ENCODE results near the gene VWC2L. TPM values are rescaled to one million over a fixed set of nuclear protein-coding genes. Genes with fewer than 3 reads are reported as not detected.

VWC2L gene
- total and polyA plus RNA-seq, 2 donors from 2014 or later, result 0.09 TPM; not detected in 1

DNA sequence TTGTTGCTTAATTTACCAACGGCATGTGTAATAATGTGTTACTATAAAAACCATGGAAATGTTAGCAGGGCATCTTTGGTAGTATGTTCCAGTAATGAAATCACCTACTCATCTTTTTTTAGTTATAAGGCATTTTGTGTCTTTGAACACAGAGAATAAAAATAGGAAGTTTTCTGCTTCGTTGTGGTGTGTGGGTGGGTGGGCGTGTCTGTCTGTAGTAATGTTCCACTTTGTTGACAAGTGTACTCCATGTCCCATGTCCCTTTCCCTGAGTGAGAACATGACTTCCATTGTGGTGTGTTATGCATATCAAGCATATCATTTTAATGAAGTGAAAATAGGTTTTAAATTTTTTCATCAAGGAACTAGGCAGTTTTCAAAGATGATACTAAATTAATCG, 149.3 kb downstream of the VWC2L start:
- no peak for DNase-seq
- no peak for FAIRE-seq
- H3K36me3 ChIP-seq (ENCODE audit: control insufficient read depth in 2 of 3, insufficient read depth in 3 of 3, low read length in 3 of 3), result no peaks in the 10 kb centered on the region
- no peaks in the 10 kb centered on the region for H3K9me3 ChIP-seq (ENCODE audit: control insufficient read depth in 2 of 3, insufficient read depth in 1 of 3, low read length in 3 of 3)
- intact Hi-C loops (cut with DNase I), result no loop called here
- TF ChIP-seq CTCF (IDR thresholded peaks at IDR 0.05; ENCODE audit: borderline replicate concordance, extremely low read depth, insufficient read depth), result no peak
- H3K27me3 ChIP-seq (ENCODE audit: control insufficient read depth, insufficient read depth, low read length), result no peaks in the 10 kb centered on the region
- H3K4me3 ChIP-seq (ENCODE audit: low read length in 3 of 3), result no peak overlapping the region
- no peak overlapping the region for H3K9ac ChIP-seq (ENCODE audit: low read length in 3 of 3)
- H3K4me1 ChIP-seq (ENCODE audit: control insufficient read depth in 2 of 3, insufficient read depth in 2 of 3, low read depth in 1 of 3, low read length in 3 of 3), result no peaks in the 10 kb centered on the region
- H3K27ac ChIP-seq (ENCODE audit: low read depth in 2 of 2, low read length in 2 of 2), result no peak overlapping the region

GRCh38 chr2:214560618-214561190, 149.8 kb downstream of the VWC2L start:
- H3K27me3 ChIP-seq (ENCODE audit: control insufficient read depth, insufficient read depth, low read length), result no peaks in the 10 kb centered on the region
- no peaks in the 10 kb centered on the region for H3K9me3 ChIP-seq (ENCODE audit: control insufficient read depth in 2 of 3, insufficient read depth in 1 of 3, low read length in 3 of 3)
- intact Hi-C loops (cut with DNase I), result no loop called here
- DNase-seq (no peak), FAIRE-seq (no peak)
- no peaks in the 10 kb centered on the region for H3K36me3 ChIP-seq (ENCODE audit: control insufficient read depth in 2 of 3, insufficient read depth in 3 of 3, low read length in 3 of 3)
- no peak for TF ChIP-seq CTCF (IDR thresholded peaks at IDR 0.05; ENCODE audit: borderline replicate concordance, extremely low read depth, insufficient read depth)
- no peak overlapping the region for H3K4me3 ChIP-seq (ENCODE audit: low read length in 3 of 3)
- H3K27ac ChIP-seq (ENCODE audit: low read depth in 2 of 2, low read length in 2 of 2), result no peak overlapping the region
- no peak overlapping the region for H3K9ac ChIP-seq (ENCODE audit: low read length in 3 of 3)
- H3K4me1 ChIP-seq (ENCODE audit: control insufficient read depth in 2 of 3, insufficient read depth in 2 of 3, low read depth in 1 of 3, low read length in 3 of 3), result no peaks in the 10 kb centered on the region

DNA sequence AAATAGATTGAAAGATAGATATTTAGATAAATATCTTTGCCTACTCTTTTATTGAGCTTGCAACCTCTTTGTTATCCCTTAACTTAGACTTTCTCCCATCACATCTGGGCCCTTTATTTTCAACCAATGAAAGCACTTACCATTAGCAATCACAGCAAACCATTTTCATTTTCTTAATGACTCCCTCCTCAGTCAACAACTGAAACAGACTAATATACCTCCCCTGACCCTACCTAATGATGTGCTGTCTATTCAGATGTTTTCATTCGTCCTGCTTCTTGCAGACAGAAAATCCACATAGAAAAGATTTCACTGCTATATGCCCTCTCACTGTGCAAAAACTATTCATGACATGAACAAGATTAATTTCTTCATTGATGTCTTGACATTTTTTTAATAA, 154.4 kb downstream of the VWC2L start:
- no peak overlapping the region for H3K27ac ChIP-seq (ENCODE audit: low read depth in 2 of 2, low read length in 2 of 2)
- H3K4me3 ChIP-seq (ENCODE audit: low read length in 3 of 3), result no peak overlapping the region
- H3K9me3 ChIP-seq (ENCODE audit: control insufficient read depth in 2 of 3, insufficient read depth in 1 of 3, low read length in 3 of 3), result no peaks in the 10 kb centered on the region
- no peaks in the 10 kb centered on the region for H3K27me3 ChIP-seq (ENCODE audit: control insufficient read depth, insufficient read depth, low read length)
- FAIRE-seq, result no peak
- no peaks in the 10 kb centered on the region for H3K36me3 ChIP-seq (ENCODE audit: control insufficient read depth in 2 of 3, insufficient read depth in 3 of 3, low read length in 3 of 3)
- H3K9ac ChIP-seq (ENCODE audit: low read length in 3 of 3), result no peak overlapping the region
- H3K4me1 ChIP-seq (ENCODE audit: control insufficient read depth in 2 of 3, insufficient read depth in 2 of 3, low read depth in 1 of 3, low read length in 3 of 3), result peaks cover 0 to 2% (median 0%) of the 10 kb centered on the region in 3 donors
- intact Hi-C loops (cut with DNase I), result no loop called here
- no peak for DNase-seq
- TF ChIP-seq CTCF (IDR thresholded peaks at IDR 0.05; ENCODE audit: borderline replicate concordance, extremely low read depth, insufficient read depth), result no peak

DNA sequence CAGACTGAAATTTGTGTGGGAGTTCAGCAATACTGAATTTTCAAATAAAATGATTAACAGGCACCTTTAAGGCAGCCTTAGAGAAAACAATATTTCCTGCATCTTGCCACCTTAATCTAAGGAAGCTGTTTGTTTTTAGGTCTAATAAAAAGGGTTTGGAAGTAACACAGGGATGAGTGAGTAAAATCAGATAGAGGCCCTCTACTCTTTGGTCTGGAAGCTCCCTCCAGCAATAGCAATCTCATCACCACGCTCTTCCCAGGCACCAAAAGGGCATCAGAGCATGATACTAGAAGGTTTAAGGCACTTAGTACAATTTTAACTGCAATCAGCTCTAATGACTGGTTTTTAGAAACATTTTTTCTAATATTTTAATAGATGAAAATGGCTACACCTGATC, 155.6 kb downstream of the VWC2L start:
- H3K27me3 ChIP-seq (ENCODE audit: control insufficient read depth, insufficient read depth, low read length), result no peaks in the 10 kb centered on the region
- no peak overlapping the region for H3K27ac ChIP-seq (ENCODE audit: low read depth in 2 of 2, low read length in 2 of 2)
- no peaks in the 10 kb centered on the region for H3K36me3 ChIP-seq (ENCODE audit: control insufficient read depth in 2 of 3, insufficient read depth in 3 of 3, low read length in 3 of 3)
- H3K4me3 ChIP-seq (ENCODE audit: low read length in 3 of 3), result no peak overlapping the region
- FAIRE-seq, result no peak
- H3K4me1 ChIP-seq (ENCODE audit: control insufficient read depth in 2 of 3, insufficient read depth in 2 of 3, low read depth in 1 of 3, low read length in 3 of 3), result peaks cover 0 to 2% (median 0%) of the 10 kb centered on the region in 3 donors
- TF ChIP-seq CTCF (IDR thresholded peaks at IDR 0.05; ENCODE audit: borderline replicate concordance, extremely low read depth, insufficient read depth), result no peak
- H3K9me3 ChIP-seq (ENCODE audit: control insufficient read depth in 2 of 3, insufficient read depth in 1 of 3, low read length in 3 of 3), result no peaks in the 10 kb centered on the region
- H3K9ac ChIP-seq (ENCODE audit: low read length in 3 of 3), result no peak overlapping the region
- intact Hi-C loops (cut with DNase I), result no loop called here
- no peak for DNase-seq
